Measurements from ENCODE around the gene LRP2.
"Not testable (repeated sequence)": the region's sequence is repeated elsewhere in the genome, so short reads cannot be mapped to it uniquely, and the experiment has no call there.

The LRP2 gene

GRCh38 chr2:169362118-169362893, at the start of gene LRP2:
LRP2 (minus strand) TSS chr2:169362534; CDS start chr2:169362399, 135 bp downstream.
- no peak within 1 kb of the TSS for H3K27ac ChIP-seq
- no peak for TF ChIP-seq ZFX (IDR thresholded peaks at IDR 0.05; ENCODE audit: borderline replicate concordance)

GRCh38 chr2:169406891-169407290, 44.6 kb upstream of the LRP2 start:
- no peak overlapping the region for H3K27ac ChIP-seq
- no peak for TF ChIP-seq CTCF (IDR thresholded peaks at IDR 0.05)
- no peak for TF ChIP-seq ZFX (IDR thresholded peaks at IDR 0.05; ENCODE audit: borderline replicate concordance)

GRCh38 chr2:169399491-169399890, 37.2 kb upstream of the LRP2 start:
- H3K27ac ChIP-seq: not testable (repeated sequence)

GRCh38 chr2:169397697-169398096, 35.4 kb upstream of the LRP2 start:
- TF ChIP-seq ZFX (IDR thresholded peaks at IDR 0.05; ENCODE audit: borderline replicate concordance) (no peak), CTCF (IDR thresholded peaks at IDR 0.05) (peak; percentile 22; the same call in 1 of the 2 replicates)

GRCh38 chr2:169395821-169396374, 33.6 kb upstream of the LRP2 start:
- no peak overlapping the region for H3K27ac ChIP-seq
- TF ChIP-seq ZFX (IDR thresholded peaks at IDR 0.05; ENCODE audit: borderline replicate concordance) (no peak), CTCF (IDR thresholded peaks at IDR 0.05) (no peak)

More at GRCh38 chr2:169397697-169398096, 35.4 kb upstream of the LRP2 start:
- no peak overlapping the region for H3K27ac ChIP-seq

GRCh38 chr2:169393068-169393590, 30.8 kb upstream of the LRP2 start:
- no peak for TF ChIP-seq ZFX (IDR thresholded peaks at IDR 0.05; ENCODE audit: borderline replicate concordance)
- no peak for TF ChIP-seq CTCF (IDR thresholded peaks at IDR 0.05)
- H3K27ac ChIP-seq: no peak overlapping the region

- no peak overlapping the region for H3K27ac ChIP-seq
- TF ChIP-seq CTCF (IDR thresholded peaks at IDR 0.05) (no peak), ZFX (IDR thresholded peaks at IDR 0.05; ENCODE audit: borderline replicate concordance) (no peak)
Measured at GRCh38 chr2:169391236-169391635, 28.9 kb upstream of the LRP2 start.

GRCh38 chr2:169388161-169388560, 25.8 kb upstream of the LRP2 start:
- no peak for TF ChIP-seq ZFX (IDR thresholded peaks at IDR 0.05; ENCODE audit: borderline replicate concordance)
- no peak for TF ChIP-seq CTCF (IDR thresholded peaks at IDR 0.05)
- no peak overlapping the region for H3K27ac ChIP-seq

All from 22Rv1 (cell line).